ENCODE results near the gene TRABD2B. TPM values are rescaled to one million over a fixed set of nuclear protein-coding genes. Genes with fewer than 3 reads are reported as not detected.

Gene TRABD2B
- total RNA-seq, result under 0.01 TPM in 1 of 2 replicates, not detected in the other

DNA sequence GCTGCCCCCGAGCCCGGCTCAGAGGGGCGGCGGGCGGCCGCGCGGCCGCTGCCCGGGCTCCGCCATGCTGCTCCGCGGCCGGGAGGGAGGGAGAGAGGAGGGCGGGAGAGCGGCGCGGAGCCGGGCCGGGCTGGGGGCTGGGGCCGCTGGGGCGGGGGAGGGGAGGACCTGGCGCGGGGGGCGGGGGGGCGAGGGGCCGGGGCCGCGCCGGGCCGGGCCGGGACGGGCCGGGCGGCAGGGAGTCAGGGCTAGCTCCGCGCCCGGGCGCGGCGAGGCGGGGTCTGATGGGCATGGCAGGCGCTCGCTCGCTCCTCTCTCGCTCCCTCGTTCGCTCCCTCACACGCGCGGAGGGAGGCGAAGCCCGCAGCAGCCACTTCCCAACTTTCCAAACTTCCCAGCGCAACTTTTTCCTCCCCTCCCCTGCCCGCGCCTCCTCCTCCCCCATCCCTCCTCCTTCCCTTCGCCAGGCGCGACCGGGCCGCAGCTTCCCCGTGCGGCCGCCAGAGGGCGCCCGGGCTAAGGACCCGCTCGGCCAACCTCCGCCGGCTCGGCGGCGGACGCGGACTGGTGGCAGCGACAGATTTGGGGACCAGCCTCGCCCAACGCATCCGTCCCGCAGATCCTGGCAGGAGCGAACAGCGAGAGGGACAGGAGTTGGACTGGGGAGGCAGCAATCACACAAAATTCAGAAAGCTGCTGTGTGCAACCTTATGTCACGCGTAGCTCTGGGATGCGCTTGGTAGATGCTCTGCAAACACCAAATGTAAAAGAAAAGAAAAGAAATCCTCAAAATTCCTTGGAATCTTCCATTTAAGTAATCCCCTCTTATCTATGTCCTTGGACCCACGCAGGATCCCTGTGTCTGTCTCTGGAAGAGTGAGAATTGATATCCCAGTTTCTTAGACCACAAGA lies at the start of gene TRABD2B:
Gene TRABD2B (minus strand): TSS at position 97 of the 912 bp plus-strand sequence.
- DNase-seq (ENCODE audit: low read depth in 2 of 2), result peak; percentile 4 to 54

DNA sequence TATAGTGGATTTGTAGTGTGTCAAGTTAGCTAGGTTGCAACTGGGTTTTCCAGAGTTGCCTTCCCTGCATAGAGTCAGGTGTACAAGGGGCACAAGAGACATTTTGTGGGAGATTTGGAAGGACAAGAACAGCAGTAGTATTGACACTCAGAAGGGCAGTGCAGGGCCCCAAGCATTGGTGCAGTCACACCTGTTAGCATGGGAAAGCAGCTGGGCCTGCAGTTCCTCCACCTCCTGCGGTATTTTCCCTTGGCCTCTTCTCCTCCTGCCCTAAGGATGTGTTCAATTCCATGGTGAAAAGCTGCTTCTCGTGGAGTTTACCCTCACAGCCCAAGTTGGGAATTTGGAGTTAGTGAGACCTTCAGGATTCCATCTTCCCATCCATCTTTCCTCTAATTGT lies 47.1 kb upstream of the TRABD2B start:
- no peak for DNase-seq (ENCODE audit: low read depth in 2 of 2)

DNA sequence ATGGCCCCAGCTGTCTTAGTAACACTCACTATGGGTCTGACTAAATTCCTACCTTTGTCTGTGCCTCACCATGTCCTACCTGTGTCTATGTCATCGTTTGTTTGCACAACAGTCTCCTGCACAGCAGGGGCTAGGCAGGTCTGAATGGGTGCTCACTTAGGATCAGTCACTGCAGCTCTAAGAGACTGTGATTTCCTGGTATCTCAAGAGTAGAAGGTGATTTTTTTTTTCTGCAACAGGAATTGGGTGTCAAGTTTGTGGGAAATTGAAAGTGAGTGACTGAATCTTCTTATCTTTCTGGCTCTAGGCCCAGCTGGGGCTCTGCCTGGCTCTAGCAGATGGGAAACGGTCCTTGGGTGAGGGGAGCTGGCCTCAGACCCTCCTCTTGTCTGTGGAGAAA lies 46.4 kb upstream of the TRABD2B start:
- no peak for DNase-seq (ENCODE audit: low read depth in 2 of 2)

DNA sequence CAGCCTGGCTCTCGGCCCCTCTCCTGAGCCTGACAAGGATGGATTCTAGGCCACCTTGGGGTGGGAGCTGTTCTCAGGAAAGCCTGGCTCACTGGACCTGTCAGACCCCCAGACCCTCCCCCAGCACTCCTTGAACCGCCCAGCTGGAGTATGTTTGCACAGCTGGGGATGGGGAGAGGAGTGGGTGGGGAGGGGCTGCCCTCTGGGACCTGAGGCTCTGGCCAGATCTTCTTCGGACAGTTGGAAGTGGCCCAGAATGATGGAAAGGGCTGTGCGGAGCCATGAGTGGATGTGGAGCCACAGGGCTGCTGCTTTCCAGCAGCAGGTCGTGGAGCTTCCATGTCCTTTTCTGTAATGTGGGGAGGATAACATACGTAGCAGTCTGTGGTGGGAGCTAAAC lies 43.0 kb upstream of the TRABD2B start:
- DNase-seq (ENCODE audit: low read depth in 2 of 2), result no peak

DNA sequence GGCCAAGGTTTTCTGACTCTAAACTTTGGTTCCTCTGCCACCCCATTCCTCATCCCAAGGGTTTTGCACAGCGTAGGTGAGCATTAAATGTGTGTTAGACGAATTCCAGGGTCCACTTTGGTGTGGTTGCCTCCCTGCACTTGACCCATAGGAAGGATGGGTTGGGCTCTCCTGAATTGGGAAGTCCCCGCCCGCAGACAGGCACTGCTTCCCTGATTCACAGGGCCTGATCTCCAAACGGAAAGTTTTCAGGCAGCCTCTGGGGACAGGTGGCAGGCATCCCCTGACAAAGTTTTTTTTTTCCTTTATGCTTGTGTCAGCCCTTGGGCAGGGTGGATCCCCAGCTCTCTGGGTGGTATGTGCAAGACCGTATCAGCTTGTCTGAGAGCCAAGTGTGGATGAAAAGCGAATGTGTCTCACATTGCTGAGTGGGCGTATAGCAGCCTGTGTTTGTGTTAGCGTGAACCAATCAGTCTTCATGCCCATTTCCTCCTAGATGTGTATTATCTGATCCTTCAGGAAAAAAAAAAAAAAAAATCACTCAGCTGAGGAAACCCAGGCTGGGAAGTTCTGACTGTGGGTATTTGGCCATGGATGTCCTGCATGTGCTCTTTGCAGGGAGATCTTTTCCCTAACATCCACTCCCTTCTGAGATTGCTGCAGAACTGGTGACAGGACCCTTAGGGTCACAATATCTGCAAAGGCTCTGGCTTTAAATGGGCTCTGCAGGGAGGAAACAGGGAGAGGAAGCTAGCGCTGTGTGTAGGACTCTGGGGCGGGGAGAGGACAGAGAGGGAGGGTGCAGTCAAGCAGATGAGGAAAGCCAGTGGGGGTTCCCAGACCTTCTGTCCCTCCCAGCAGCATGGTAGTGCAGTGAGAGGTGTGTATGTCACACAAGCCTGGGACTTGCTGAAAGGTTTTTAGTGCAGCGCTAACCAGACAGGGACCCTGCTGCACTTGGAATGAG lies 42.2 kb upstream of the TRABD2B start:
- no peak for DNase-seq (ENCODE audit: low read depth in 2 of 2)

DNA sequence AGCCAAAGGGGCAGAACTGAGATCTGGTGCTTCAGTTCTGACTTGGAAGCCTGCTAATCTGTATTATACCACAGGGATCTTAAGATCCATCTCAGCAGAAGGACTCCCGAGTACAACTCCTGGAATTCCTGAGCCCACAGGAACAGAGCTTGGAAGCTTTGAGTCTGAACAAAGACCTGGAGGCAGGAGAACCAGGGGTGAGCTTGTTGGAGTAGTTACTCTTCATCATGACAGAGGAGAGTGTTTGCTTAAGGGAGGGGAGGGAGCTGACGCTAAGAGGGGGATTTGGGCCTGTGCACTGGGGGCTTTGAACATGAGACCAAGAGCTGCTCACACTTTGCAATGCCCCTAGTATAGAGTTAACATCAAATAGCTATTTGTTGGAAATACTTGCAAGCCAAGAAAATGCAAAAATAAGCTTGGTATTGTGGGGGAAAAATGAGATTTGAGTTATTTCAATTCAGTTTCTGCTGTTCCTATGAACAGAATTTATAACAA lies 41.1 kb upstream of the TRABD2B start:
- no peak for DNase-seq (ENCODE audit: low read depth in 2 of 2)

DNA sequence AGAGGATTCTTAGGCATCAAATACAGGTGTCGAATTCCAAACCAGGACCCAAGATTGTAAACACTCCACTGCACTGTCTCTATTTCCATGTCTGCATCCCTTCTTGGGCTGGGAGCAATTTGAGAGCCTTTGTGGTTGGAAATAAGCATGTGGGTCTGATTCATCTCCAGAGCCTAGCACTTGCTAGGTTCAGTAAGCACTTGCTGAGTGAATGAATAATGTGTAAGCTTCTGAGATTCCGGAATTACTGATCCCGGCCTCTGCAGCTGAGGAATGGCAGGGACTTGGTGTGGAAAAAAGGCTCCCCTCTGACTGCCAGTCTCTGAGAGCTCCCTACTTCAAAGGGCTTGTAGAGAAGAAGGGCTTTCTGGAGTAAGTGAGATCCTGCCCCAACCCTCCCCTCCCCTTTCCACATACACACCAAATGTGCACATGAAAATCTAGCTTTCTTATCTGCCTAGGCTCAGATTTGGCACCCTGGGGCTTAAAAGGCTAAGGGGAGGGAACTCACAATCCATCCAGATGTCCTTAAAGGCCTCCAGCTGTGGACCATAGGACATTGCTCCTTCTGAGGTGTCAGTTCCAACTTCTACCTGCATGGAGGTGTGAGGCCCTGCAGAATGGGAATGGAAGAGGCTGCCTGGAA lies 39.6 kb upstream of the TRABD2B start:
- no peak for DNase-seq (ENCODE audit: low read depth in 2 of 2)

DNA sequence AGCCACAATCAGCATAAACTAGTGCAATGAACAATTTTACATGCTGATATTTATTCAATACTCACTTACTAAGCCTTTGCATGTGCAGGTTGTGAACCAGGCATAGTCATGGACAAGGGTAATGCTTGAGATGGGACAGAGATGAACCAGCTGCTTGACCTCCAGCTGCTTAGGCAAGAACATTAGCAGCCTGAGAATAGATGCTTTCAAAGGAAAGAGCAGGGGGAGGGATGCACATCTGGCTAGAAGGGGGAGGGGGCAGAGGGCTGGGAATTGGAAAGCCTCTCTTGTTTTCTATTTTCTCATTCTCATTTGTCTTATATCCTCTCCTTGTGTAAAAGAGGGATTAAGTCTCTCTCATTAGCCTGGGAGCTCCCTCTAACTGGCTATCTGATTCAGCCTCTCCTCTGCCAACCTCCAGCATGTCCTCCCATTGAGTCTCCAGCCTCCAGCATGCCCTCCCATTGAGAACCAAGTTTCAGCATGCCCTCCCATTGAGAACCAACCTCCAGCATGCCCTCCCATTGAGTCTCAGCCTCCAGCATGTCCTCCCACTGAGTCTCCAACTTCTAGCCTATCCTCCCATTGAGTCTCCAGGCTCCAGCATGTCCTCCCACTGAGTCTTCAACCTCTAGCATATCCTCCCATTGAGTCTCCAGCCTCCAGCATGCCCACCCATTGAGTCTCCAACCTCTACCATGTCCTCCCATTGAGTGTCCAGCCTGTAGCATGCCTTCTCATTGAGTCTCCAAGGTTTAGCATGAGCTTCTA lies 38.4 kb upstream of the TRABD2B start:
- DNase-seq (ENCODE audit: low read depth in 2 of 2), result no peak

DNA sequence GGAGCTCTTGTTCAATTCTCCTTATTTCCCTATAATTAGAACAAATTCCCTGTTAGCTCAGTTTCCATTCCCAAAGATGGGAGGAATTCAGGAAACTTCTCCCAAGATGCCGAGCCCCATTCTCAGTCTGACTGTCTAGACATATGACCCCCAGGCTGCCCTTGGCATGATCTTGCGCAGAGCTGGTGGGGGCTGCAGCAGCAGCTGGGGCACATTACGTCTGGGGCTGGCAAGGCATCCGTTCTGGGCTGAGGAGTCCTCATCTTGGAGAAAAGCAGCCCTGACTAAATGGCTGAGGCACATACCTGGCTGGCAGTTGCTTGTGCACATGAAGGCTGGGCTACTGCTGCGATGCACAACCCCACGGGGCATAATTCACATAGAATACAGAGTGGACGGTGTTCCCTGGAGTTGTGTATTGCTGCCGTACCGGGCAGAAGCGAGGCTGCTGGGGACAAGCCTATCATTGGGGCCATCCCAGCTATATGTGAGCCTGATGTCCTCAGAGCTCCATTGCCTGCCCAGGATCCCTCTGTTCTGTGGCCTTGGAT lies 36.4 kb upstream of the TRABD2B start:
- no peak for DNase-seq (ENCODE audit: low read depth in 2 of 2)

DNA sequence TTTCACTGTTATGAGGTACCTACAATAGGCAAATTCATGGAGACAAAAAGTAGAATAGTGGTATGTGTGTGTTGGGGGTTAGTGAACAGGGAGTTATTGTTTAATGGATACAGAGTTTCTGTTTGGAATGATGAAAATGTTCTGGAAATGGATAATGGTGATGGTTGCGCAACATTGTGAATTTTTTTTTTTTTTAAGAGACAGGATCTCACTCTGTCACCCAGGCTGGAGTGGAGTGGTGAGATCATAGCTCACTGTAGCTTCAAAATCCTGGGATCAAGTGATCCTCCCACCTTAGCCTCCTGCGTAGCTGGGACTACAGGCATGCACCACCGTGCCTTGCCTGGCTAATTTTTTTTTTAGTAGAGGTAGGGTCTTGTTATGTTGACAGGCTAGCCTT lies 34.5 kb upstream of the TRABD2B start:
- DNase-seq (ENCODE audit: low read depth in 2 of 2), result no peak

DNA sequence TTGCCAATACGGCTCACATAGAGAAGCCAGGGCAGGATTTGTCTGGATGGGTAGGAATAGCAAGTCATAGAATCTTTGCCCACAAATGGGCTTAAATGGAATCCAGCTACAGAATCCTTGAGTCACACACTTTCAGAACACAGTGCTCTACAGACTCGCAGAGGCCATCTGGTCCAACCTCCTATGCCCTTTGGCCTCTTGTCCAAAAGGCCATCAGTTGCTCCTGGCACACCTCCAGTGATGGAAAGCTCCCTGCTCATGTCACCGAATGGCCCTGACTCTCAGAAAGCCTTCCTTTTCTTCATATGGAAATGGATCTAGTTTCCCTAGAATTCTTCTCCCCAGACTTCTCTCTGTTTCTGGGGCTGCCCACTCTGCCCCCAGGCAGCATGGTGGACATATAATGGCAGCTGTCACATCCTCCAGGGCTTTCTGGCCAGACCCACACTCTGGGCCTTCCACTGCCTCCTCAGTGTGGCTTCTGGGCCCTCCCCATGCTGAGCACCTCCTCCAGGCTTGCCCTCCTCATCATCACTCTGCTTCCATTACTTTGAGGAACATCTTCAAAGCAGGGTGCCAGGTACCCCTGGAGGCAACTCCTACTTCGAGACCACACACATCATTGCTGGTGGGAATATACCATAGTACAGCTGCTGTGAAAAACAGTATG lies 33.6 kb upstream of the TRABD2B start:
- no peak for DNase-seq (ENCODE audit: low read depth in 2 of 2)

DNA sequence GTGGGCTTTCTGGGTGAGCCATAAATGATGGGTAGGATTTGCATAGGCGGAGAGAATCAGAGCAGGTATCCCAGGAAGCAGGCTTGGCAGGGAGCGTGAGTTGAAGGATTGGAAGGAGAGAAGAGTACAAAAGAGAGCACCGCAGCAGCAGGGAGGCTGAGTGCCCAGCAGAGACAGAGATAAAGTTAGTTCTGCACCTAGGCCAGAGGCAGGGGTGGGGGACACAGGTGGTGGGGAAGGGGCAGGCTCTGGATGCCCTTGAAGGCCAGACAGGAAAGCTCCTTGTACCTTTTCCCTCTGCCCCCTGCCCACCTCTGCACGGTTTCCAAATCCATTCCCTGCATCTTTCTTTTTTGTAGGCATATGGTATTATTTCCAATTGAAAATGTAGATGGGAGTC lies 33.0 kb upstream of the TRABD2B start:
- DNase-seq (ENCODE audit: low read depth in 2 of 2), result no peak

DNA sequence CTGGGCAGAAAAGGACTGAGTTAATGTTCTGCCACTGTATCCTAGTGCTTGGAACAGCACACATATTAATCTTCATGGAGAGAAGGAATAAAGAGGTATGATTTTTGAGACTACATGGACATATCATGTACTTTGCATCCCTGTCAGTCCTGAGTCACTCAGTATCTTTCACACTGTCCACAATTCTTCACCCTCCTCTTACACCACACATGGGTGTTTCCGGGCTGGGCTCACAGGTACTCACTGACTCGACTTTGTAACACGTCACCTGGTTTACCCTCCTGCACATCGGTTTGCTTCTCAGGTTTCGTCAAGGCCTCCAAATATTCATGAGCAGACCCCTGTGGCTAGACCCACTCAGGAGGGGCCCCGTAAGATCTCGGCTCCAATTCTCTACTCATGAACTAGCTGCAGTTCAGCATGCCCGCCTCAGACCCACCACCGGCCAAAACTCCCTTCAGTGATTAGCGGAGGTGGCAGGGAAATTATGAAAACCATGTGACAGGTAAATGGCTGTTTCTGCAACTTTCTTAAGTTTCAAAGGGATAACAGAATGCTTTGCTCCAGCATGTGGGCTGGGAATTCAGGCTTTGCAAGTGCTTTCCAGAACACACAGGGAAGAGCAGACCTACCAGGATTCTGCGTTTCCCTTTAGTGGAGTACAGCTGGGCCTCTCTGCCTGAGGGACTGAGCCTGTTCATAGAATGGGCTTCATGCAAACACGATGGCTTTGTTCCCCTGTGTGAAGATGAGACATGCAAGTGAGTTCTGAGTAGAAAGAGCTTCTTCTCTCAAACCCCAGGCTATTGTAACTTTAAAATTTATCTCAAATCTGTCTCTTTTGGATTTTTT lies 31.3 kb upstream of the TRABD2B start:
- DNase-seq (ENCODE audit: low read depth in 2 of 2), result no peak

DNA sequence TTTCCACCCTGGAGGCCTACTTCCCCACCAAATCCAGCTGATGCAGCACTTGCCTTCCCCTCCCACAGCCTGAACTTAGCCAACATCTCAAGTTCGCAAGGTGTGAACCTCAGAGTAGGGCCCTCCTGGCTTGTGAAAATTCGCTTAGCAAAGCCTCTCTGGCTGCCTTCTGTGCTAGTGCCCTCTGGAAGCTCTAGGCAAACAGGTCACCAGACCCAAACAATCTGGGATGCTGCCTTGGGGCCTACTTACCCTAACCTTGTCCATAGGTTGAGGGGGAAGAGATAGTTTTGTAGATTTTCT lies 30.3 kb upstream of the TRABD2B start:
- no peak for DNase-seq (ENCODE audit: low read depth in 2 of 2)

DNA sequence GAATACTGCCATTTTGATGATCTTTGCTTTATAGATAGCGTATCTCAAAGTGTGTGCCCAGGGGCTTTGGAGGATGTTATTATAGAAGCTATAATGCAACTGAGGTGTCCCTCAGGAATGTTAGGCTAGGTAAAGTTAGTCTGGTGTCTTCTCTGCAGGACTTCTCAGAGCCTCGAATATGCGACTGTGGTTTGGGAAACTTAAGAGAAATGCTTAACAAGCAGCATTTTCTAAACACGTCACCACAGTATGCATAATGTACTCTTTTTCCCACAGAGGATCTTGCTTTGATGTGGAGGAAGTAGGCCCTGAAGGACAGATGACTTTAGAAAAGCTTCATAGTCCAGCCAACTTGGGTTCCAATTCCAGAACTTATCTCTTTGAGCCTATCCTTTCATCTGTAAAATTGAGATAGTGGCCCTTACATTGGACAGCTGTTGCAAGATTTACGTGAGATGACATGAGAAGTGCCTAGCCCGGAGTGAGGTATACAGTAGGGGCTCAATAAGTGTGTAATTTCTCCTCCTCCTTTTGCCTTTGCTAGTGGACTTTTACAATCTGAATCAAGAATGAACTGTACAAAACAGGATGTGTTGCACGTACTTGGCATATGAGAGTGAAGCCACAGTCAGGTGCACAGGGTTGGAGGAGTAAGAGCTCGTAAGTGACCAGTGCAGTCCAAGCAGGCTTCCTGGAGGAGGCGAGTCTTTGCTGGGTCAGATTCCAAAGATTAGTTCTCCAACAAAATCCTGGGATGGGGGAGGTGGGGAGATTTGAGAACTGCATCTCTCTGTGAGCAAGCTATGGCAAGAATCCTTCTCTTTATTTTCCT lies 29.7 kb upstream of the TRABD2B start:
- DNase-seq (ENCODE audit: low read depth in 2 of 2), result no peak

DNA sequence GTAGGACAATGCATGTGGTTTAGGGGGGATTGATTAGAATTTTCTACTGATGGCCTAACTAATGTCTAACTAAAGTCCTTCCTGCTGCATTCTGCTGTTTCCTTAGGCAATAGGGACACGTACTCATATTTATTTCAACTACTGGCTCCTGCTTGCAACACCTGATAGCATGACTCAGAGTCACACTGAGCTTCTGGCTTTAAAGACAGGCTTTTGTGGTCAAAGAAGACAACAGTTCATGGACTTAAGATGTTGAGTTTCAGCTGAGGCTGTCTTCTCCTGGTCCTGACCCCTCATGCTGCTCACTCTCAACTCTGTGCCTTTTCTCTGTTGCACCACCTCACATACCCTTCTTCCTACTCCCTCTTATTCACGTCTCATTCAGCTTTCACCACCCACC lies 29.1 kb upstream of the TRABD2B start:
- DNase-seq (ENCODE audit: low read depth in 2 of 2), result no peak

DNA sequence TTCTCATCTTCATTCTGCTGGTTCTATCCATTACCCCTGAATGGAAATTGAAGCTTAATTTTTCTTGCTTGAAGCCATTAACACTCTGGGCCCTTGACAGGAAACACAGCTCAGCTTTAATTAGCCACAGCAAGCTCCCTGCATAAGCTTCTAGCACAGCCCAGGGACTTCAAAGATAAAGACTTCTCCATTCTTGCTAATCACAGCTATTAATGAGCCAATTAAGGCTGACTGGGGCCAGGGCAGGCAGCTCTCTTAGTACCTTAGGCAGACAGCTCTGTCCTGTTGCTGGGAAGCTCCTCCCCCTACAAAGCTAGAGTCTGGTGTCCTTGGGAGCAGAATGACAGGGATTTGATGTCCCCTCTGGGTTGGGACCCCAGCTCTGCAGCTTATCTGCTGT lies 27.9 kb upstream of the TRABD2B start:
- no peak for DNase-seq (ENCODE audit: low read depth in 2 of 2)

DNA sequence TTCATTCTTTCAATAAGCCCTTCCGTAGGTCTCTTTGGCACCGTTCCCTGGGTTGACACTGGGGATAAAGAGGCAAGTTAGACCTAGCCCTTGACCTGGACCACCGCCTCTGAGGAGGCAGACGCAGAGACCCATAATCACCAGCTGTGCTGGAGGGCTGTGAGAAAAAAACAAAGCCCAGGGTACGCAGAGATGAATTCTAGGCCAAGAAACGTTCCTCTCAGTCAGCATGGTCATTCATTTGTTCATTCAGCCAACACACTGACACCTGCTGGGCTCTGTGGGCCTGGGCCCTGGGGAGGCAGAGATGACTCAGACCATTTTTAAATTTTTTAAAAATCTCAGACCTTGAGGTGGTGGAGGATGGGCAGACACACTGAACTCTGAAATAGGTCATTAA lies 26.3 kb upstream of the TRABD2B start:
- DNase-seq (ENCODE audit: low read depth in 2 of 2), result no peak

All from dermis microvascular lymphatic vessel endothelial cell (primary cell).